HG03108 (cell line): ENCODE results near the gene PSG11.
"Not testable (repeated sequence)": the region's sequence is repeated elsewhere in the genome, so short reads cannot be mapped to it uniquely, and the experiment has no call there.

Experiments used
- ATAC-seq: cut with Tn5 transposase; IDR thresholded peaks from one replicate; pipeline ENCODE4 v1.9.1; 2021; ENCODE audit warnings: moderate library complexity; ENCODE audit not compliant: unreplicated experiment

The PSG11 gene

GRCh38 chr19:43026369-43026768 is at the start of gene PSG11:
Gene PSG11, minus strand, starts transcription at chr19:43026469. Its CDS starts 97 bp downstream, at chr19:43026372.
- not testable (repeated sequence) for ATAC-seq

DNA sequence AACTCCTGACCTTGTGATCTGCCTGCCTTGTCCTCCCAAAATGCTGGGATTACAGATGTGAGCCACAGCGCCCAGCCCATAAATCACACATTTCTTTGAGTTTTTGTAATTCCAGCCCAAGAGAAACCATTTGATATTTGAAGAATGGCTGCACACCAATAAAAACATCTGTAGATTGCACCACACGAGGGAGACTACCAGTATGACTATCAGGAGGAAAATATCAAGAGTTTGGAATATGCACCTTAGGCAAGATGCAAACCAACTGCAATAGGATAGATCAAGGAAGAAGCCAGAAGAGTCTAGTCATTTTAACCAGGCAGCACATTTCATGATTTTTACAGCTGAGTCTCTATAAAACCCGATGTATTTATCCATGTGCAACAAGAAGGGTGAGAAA is 36.1 kb upstream of the PSG11 start:
- ATAC-seq, result not testable (repeated sequence)

DNA sequence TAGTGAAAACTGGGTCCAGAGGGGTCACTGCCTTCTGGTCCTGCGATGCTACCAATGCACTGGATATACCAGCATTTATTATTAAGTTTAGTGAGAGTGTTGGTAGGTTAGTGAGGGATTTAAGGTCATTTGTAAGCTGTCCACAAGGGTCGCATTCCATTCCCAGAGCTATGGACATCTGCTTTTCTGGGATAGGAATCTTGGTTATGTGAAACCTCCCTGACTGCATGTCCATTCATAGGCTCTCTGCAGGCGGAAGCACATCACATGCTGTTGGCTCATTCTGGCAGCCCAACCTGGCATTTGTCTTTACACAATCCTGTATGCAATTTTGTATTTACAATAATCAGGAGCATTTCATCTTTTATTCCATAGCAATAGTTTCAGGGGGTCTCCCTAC is 35.1 kb upstream of the PSG11 start:
- ATAC-seq, result not testable (repeated sequence)

GRCh38 chr19:43060254-43060653 is 34.0 kb upstream of the PSG11 start:
- ATAC-seq, result not testable (repeated sequence)

DNA sequence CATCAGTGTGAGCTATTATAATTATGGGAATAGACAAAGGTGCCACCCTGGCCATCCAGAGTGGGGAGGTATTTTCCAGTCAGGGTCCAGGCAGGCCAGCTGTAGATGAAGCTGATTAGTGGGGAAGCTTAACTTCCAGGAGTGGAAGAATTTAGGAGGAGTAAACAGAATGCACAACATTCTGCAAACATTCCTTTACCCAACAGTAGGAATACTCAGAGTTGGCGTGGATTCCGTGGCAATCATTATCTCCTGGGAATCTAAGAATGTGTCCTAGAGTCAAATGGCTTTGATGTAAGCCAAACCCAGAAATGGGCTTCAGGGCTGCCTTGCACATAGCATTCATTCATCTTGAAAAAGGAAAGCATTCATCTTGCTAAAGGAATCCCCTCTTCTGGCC is 33.2 kb upstream of the PSG11 start:
- ATAC-seq, result not testable (repeated sequence)

DNA sequence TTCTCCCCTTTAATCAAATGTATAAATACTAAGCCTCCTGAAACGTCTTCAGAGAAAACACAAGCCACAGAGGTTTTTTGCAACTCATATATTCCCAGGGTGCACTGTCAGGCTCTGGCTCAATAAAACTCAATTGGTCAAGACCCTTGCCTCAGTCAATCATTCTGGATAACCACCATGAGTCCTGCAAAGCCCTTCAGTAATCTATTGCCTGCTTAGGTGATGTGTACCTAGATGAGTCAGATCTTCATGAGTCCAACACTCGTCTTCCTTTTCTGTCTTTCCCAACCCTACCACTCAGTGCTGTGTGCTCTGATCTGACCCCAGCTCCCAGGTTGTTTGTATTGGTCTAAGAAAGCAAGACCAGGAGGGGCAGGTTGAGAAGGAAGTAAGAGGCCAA is 32.2 kb upstream of the PSG11 start:
- not testable (repeated sequence) for ATAC-seq

DNA sequence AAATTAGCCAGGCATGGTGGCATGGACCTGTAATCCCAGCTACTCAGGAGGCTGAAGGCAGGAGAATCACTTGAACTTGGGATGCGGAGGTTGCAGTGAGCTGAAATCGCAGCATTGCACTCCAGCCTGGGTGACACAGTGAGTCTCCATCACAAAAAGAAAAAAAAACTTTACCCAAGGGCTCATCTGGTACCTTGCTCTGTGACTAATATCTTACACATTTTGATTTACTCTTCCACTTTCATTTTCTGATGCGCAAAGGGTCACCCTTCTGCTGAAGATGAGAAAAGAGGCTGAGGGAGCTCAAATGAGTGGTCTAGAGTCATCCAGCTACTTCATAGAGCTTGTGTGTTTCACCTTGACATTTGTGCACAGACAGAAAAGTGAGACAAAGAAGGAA is 21.7 kb upstream of the PSG11 start:
- ATAC-seq, result not testable (repeated sequence)

- not testable (repeated sequence) for ATAC-seq
These were observed 20.3 kb upstream of the PSG11 start for GRCh38 chr19:43046578-43046977.

DNA sequence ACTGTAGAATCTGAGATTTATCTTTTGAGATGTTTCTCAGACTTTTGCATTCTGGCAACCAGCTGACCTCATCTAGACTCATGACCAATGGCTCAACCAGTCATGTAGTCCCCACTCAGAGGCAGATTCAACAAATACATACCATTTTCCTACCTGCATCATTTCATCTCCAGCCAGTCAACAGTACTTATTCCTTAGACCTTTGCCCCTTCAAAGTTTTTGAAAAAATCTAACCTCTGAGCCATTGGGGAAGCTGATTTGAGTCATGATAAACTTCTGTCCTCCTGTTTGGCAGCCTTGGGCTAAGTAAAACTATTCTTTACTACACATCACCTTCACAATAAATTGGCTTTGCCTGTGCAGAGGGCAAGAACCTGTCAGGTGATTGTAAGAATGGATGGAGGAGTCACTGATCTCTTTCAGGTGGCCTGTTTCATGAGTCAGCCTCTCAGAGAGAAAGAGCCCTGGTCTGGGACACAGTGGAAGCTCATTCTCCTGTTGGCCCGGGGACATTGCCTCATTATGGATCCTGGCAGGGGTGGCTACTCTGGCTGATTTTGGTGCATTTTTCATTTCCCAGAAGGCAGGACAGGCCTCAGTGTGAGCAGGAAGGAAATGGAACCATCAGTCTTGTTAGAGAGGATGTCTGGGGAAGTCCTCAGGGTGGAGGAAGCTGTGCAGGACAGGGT is 17.4 kb upstream of the PSG11 start:
- ATAC-seq, result not testable (repeated sequence)

- ATAC-seq, result not testable (repeated sequence)
These were observed 5.4 kb upstream of the PSG11 start for GRCh38 chr19:43031645-43032044.

DNA sequence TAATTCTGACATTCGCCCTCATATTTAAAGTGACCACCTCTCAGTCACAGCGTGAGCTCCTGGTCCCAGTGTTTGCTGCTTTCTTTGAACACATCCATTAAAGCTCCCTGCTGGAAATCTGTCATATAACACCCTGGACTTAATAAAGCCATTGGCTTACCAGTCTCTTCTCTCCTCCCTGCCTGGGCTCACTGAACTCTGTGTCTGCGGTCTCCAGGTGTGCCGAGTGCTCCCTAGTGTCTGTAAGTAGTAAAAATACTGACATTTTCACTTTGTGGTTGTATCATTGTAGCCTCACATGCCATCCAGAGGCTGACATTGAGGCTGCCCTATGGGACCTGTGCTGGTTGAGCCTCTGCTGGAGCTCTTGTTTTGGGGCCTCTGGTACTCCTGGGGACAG is 2.6 kb upstream of the PSG11 start:
- ATAC-seq, result no peak

- ATAC-seq, result not testable (repeated sequence)
These were observed 1.7 kb upstream of the PSG11 start for GRCh38 chr19:43027985-43028384.

GRCh38 chr19:43027061-43027460 is 792 bp upstream of the PSG11 start:
- ATAC-seq, result not testable (repeated sequence)

- ATAC-seq, result not testable (repeated sequence)
These were observed 4.2 kb downstream of the PSG11 start for GRCh38 chr19:43022098-43022497.

DNA sequence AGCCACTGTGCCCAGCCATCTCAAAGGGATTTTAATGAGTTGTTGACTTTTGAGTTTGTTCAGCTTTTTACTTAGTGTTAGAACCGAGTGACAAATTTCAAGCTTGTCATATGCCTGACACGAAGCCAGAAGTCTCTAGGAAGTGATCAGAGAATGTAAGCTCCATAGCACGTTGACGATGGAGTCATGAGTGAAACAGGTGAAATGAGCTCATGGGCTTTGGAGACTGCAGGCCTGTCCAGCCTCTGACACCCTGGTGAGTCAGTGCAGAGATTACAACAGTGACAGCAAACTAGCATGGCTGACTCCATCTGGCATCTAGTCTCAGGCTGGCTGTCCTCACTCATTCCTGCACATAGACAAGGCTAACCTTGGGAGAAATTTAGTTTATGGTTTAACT is 4.6 kb downstream of the PSG11 start:
- not testable (repeated sequence) for ATAC-seq

DNA sequence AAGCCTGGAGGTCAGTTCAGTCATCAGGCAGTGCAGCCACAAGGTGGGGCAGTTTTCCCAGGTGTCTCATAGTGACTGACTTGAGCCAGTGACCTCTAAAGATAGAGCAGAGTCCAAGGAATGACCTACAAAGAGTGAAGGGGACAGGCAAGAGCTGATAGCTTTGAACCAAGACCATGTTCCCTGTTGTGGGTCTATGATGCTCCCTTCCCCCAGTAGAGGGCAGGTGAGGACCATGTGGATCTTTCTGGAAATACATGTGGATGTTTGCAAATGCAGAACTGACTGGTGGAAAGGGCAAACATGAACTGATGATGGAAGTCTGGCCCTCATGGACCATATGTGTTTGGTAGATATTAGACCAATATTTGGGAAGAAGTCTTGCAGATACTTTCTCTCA is 6.7 kb downstream of the PSG11 start:
- not testable (repeated sequence) for ATAC-seq

GRCh38 chr19:43005841-43006240 is 20.4 kb downstream of the PSG11 start:
- ATAC-seq, result not testable (repeated sequence)

DNA sequence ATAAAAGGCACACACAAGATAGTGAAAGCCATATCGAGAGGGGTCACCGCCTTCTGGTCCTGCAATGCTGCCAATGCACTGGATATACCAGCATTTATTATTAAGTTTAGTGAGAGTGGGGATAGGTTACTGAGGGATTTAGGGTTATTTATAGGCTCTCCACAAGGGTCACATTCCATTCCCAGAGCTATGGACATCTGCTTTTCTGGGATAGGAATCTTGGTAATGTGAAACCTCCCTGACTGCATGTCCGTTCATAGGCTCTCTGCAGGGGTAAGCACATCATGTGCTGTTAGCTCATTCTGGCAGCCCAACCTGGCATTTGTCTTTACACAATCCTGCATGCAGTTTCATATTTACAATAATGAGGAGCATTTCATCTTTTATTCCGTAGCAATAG is 21.4 kb downstream of the PSG11 start:
- not testable (repeated sequence) for ATAC-seq

DNA sequence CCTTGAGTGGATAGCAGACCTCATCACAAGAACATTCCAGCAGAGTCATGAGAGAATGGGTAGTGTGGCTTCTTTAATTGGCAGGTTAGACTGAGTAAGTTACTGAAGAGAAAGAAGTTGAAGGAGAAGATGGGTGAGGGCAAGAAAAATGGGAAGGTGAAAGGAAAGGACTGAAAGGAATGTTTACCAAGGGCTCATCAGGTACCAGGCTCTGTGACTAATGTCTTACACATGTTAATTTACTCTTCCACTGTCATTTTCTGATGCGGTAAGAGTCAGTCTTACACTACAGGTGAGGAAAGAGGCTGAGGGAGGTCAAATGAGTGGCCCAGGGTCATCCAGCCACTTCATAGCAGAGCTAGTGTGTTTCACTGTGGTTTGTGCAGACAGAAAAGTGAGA is 22.6 kb downstream of the PSG11 start:
- not testable (repeated sequence) for ATAC-seq

DNA sequence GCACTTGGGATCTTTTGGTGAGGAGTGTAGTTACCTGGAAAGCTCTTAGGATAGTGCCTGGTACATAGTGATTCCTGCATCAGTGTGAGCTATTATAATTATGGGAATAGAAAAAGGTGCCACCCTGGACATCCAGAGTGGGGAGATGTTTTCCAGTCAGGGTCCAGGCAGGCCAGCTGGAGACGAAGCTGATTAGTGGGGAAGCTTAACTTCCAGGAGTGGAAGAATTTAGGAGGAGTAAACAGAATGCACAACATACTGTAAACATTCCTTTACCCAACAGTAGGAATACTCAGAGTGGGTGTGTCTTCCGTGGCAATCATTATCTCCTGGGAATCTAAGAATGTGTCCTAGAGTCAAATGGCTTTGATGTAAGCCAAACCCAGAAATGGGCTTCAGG is 23.3 kb downstream of the PSG11 start:
- ATAC-seq, result not testable (repeated sequence)

- ATAC-seq, result not testable (repeated sequence)
These were observed 30.1 kb downstream of the PSG11 start for GRCh38 chr19:42996161-42996560.

DNA sequence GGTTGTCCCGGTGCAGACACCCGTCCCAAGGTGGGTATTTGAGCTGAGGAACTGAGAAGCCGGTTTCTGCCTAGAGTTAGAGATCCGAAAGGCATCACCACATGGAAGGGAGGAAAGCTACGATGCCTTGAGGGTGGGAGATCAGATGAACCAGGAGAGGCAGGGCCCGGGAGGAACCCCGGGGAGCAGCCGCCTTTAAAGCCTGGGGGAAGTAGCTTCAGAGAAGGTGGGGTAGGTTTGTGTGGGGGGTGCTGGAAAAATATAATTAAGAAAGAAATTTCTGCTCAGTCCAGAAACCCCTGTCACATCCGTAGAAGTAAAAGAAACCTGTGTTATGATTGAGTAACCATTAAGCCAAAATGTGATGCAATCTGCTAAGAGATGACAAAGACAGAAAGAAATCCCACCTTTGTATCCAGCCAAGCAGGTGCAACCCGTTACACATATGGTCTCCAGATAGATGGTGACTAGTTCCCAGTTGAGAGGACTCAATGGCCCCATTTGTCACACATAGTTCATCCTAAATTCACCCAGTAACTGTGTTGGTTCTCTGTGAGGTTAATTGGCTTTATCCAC is 34.2 kb downstream of the PSG11 start:
- not testable (repeated sequence) for ATAC-seq

GRCh38 chr19:42989851-42990250 is 36.4 kb downstream of the PSG11 start:
- ATAC-seq, result no peak
